Measurements from ENCODE around the gene SH3D19.
"Not testable (repeated sequence)": the region's sequence is repeated elsewhere in the genome, so short reads cannot be mapped to it uniquely, and the experiment has no call there.

SH3D19 gene

DNA sequence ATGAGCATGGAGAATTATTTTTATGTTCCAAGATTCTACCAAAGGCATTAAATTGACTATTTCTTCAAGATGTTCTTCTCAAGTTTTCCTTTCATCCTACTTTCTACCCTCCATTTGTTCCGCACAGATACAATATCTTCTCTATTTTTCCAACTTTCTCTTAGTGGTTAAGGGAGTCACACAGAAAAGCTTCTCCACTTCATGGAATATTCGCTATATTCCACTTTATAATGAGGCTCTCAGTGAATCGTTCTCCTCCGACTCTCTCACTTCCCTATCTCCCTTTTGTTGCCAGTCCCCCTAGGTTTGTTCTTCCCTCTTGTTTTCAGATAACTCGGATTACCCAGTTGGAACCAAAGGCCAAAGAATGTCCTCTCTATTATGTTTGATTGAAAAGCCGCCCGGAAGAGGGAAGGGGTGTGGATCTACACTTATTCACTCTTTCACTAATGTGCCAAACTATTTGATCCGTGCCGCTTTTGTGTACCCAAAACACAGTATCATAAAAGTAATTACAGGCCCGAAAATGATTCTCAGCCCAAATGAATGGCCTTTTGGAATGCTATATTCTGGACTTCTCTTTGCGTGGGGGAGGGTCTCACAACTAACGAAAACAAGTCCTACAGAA is 1.2 kb downstream of the SH3D19 start:
- TF ChIP-seq, protein P1, sequence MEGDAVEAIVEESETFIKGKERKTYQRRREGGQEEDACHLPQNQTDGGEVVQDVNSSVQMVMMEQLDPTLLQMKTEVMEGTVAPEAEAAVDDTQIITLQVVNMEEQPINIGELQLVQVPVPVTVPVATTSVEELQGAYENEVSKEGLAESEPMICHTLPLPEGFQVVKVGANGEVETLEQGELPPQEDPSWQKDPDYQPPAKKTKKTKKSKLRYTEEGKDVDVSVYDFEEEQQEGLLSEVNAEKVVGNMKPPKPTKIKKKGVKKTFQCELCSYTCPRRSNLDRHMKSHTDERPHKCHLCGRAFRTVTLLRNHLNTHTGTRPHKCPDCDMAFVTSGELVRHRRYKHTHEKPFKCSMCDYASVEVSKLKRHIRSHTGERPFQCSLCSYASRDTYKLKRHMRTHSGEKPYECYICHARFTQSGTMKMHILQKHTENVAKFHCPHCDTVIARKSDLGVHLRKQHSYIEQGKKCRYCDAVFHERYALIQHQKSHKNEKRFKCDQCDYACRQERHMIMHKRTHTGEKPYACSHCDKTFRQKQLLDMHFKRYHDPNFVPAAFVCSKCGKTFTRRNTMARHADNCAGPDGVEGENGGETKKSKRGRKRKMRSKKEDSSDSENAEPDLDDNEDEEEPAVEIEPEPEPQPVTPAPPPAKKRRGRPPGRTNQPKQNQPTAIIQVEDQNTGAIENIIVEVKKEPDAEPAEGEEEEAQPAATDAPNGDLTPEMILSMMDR (conservative IDR thresholded peaks at IDR 0.05; ENCODE audit: low read depth, low read length): no peak
- no peak overlapping the region for H3K9ac ChIP-seq
- no peak overlapping the region for H3K27ac ChIP-seq
- H3K4me3 ChIP-seq (IDR thresholded peaks at IDR 0.05; ENCODE audit: insufficient read depth, low read depth, low read length): no peak overlapping the region
- H3K4me2 ChIP-seq: no peak overlapping the region
- no peaks in the 10 kb centered on the region for H4K20me1 ChIP-seq (ENCODE audit: insufficient read depth)
- H3K27me3 ChIP-seq (ENCODE audit: insufficient read depth, low read depth): no peaks in the 10 kb centered on the region
- no peaks in the 10 kb centered on the region for H3K4me1 ChIP-seq (ENCODE audit: low read depth, poor library complexity, severe bottlenecking)
- no peaks in the 10 kb centered on the region for H3K79me2 ChIP-seq (ENCODE audit: insufficient read depth, low read depth)
- no peak overlapping the region for H2AFZ ChIP-seq (ENCODE audit: low read depth)
- no peaks in the 10 kb centered on the region for H3K36me3 ChIP-seq (ENCODE audit: insufficient read depth)

DNA sequence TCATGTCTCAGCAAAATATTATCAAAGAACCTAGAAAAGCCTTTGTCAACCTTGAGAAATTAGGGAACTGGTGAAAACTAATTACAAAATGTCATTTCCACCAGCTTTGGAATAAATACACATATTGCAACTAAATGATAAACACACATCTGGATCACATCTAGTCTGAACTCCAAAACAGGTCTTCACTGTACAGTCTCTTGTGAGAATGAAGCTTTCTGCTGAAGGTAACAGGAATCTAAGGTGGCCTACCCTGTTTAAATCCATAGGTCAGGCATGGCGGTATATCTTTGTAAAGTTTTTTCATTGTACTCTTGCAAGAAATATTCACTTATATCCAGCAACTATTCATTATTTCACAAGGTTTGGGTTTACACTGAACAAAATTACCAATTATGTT is 1.7 kb downstream of the SH3D19 start:
- H4K20me1 ChIP-seq (ENCODE audit: insufficient read depth): no peaks in the 10 kb centered on the region
- H3K36me3 ChIP-seq (ENCODE audit: insufficient read depth): no peaks in the 10 kb centered on the region
- no peak overlapping the region for H3K4me3 ChIP-seq (IDR thresholded peaks at IDR 0.05; ENCODE audit: insufficient read depth, low read depth, low read length)
- TF ChIP-seq, protein P1 (conservative IDR thresholded peaks at IDR 0.05; ENCODE audit: low read depth, low read length): no peak
- no peak overlapping the region for H3K9ac ChIP-seq
- no peak overlapping the region for H3K27ac ChIP-seq
- no peaks in the 10 kb centered on the region for H3K79me2 ChIP-seq (ENCODE audit: insufficient read depth, low read depth)
- no peak overlapping the region for H3K4me2 ChIP-seq
- H3K4me1 ChIP-seq (ENCODE audit: low read depth, poor library complexity, severe bottlenecking): no peaks in the 10 kb centered on the region
- H2AFZ ChIP-seq (ENCODE audit: low read depth): no peak overlapping the region
- H3K27me3 ChIP-seq (ENCODE audit: insufficient read depth, low read depth): no peaks in the 10 kb centered on the region

DNA sequence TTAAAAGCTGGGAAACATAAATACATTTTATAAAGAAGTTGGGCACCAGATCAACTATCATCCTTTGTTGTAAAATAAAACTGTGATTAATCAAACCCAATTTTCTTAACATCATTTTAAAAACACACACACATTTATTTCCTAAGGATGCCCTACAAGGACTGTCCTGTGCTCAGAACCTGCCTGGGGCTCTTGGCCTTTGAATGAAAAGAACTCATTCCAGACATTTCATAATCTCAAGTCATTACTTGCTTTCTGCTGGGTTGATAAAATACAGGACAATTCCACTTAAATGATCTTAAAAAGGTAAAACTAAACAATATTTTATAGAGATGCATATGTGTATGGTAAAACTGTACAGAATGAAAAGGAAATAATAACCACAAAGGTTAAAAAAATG is 2.8 kb downstream of the SH3D19 start:
- no peaks in the 10 kb centered on the region for H3K79me2 ChIP-seq (ENCODE audit: insufficient read depth, low read depth)
- no peaks in the 10 kb centered on the region for H3K27me3 ChIP-seq (ENCODE audit: insufficient read depth, low read depth)
- no peak overlapping the region for H3K4me2 ChIP-seq
- H3K36me3 ChIP-seq (ENCODE audit: insufficient read depth): no peaks in the 10 kb centered on the region
- H3K4me1 ChIP-seq (ENCODE audit: low read depth, poor library complexity, severe bottlenecking): no peaks in the 10 kb centered on the region
- no peaks in the 10 kb centered on the region for H4K20me1 ChIP-seq (ENCODE audit: insufficient read depth)
- H3K9ac ChIP-seq: no peak overlapping the region
- TF ChIP-seq, protein P1 (conservative IDR thresholded peaks at IDR 0.05; ENCODE audit: low read depth, low read length): no peak
- H3K4me3 ChIP-seq (IDR thresholded peaks at IDR 0.05; ENCODE audit: insufficient read depth, low read depth, low read length): no peak overlapping the region
- no peak overlapping the region for H3K27ac ChIP-seq
- H2AFZ ChIP-seq (ENCODE audit: low read depth): no peak overlapping the region

DNA sequence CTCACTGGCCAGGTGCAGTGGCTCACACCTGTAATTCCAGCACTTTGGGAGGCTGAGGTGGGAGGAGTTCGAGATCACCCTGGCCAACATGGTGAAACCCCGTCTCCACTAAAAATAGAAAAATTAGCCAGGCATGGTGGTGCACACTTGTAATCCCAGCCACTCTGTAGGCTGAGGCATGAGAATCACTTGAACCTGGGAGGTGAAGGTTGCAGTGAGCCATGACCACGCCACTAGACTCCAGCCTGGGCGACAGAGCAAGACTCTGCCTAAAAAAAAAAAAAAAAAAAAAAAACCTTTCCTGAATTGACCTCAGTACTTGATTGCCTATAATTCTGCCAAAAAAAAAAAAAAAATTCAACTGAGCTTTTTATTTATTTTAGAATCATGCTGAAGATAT is 3.2 kb downstream of the SH3D19 start:
- not testable (repeated sequence) for H3K9ac ChIP-seq; H3K27me3 ChIP-seq (ENCODE audit: insufficient read depth, low read depth); H3K36me3 ChIP-seq (ENCODE audit: insufficient read depth); H3K4me1 ChIP-seq (ENCODE audit: low read depth, poor library complexity, severe bottlenecking); H3K4me3 ChIP-seq (IDR thresholded peaks at IDR 0.05; ENCODE audit: insufficient read depth, low read depth, low read length); H3K79me2 ChIP-seq (ENCODE audit: insufficient read depth, low read depth); H3K4me2 ChIP-seq; H3K27ac ChIP-seq; H4K20me1 ChIP-seq (ENCODE audit: insufficient read depth); H2AFZ ChIP-seq (ENCODE audit: low read depth)

DNA sequence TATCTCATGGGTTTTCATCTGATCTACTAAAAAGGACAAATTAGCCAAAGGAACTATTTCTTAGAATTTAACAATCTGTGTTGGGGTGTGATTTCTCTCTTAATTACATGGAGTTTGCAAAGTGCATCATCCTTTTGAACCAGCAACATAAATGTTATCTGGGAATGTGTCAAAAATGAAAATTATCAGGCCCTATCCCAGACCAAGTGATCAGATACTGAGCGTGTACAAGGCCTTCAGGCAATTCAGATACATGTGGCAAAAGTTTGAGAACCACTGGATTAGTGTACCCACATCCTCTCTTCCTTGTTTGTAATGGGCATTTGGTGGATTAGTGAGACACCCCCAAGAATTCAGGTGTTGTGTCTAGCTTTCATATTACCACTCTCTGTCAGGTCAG is 3.8 kb downstream of the SH3D19 start:
- Histone ChIP-seq H4K20me1 (ENCODE audit: insufficient read depth) (no peaks in the 10 kb centered on the region), H3K27me3 (ENCODE audit: insufficient read depth, low read depth) (no peaks in the 10 kb centered on the region), H3K4me3 (IDR thresholded peaks at IDR 0.05; ENCODE audit: insufficient read depth, low read depth, low read length) (no peak overlapping the region), H3K79me2 (ENCODE audit: insufficient read depth, low read depth) (no peaks in the 10 kb centered on the region), H3K4me2 (no peak overlapping the region), H3K9ac (no peak overlapping the region), H2AFZ (ENCODE audit: low read depth) (no peak overlapping the region), H3K36me3 (ENCODE audit: insufficient read depth) (no peaks in the 10 kb centered on the region), H3K27ac (no peak overlapping the region), H3K4me1 (ENCODE audit: low read depth, poor library complexity, severe bottlenecking) (no peaks in the 10 kb centered on the region)
- TF ChIP-seq, protein P1 (conservative IDR thresholded peaks at IDR 0.05; ENCODE audit: low read depth, low read length): no peak

Measured in KMS-11 (cell line).